ENCODE data around the gene HPS1. TPM values are rescaled to one million over a fixed set of nuclear protein-coding genes. Genes with fewer than 3 reads are reported as not detected.

Gene HPS1
- total RNA-seq, 2 experiments from 2014 or later = 88.5 to 91.9 TPM

DNA sequence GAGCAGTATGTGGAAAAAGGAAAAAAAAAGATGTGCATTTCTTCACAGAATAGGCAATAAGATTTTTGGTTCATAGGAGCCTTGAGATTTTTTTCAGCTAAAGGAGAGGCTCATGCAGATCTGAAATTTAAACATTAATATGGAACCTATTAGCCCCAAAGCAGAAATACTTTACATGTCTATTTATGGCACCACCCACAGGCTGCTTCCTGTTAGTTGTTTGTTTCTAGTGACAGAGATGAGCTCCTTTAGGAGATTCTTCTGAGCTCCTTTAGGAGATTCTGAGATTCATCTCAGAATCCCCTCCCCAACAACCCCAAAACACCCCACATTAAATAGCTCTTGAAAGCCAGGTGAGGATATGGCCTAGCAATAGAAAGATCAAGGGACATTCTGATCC is 27.9 kb upstream of the HPS1 start:
- H3K9me3 Mint-ChIP-seq = no peaks in the 10 kb centered on the region
- H3K27ac Mint-ChIP-seq = no peak overlapping the region
- H3K4me3 Mint-ChIP-seq = no peak overlapping the region
- POLR2A ChIA-PET = no interaction called here
- H3K27me3 Mint-ChIP-seq = peaks cover 19% of the 10 kb centered on the region
- H3K4me1 Mint-ChIP-seq = peaks cover 8% of the 10 kb centered on the region
- H3K36me3 Mint-ChIP-seq = no peaks in the 10 kb centered on the region
- DNase-seq (no peak), ATAC-seq (ENCODE audit: low read depth) (no peak)

DNA sequence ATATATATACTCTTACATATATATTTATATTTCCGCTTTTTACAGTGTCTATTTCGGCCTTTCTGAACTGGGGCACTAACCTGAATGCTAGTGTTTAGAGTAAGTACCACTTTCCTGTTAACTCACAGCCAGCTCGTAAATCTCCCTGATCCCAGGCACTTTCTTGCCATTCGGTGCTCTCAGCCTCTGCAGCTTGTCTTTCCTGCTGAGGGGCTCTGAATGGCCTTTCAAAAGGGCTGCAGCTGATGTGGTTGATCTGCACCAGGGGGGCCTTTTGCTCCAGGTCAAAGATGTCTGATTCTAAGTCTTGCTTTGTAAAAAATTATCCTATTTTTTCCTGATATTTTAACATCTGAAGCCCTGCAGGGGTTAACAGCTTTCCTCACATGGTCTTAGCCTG is 25.5 kb upstream of the HPS1 start:
- H3K27me3 Mint-ChIP-seq = peaks cover 25% of the 10 kb centered on the region
- ATAC-seq (ENCODE audit: low read depth) (no peak), DNase-seq (no peak)
- peaks cover 9% of the 10 kb centered on the region for H3K4me1 Mint-ChIP-seq
- H3K27ac Mint-ChIP-seq = no peak overlapping the region
- POLR2A ChIA-PET = interaction anchor here (1.6 kb wide), 1 partner anchor 26 kb away, joined by 4 read pairs; no protein-coding TSS in a partner anchor
- no peak overlapping the region for H3K4me3 Mint-ChIP-seq
- H3K36me3 Mint-ChIP-seq = no peaks in the 10 kb centered on the region
- H3K9me3 Mint-ChIP-seq = no peaks in the 10 kb centered on the region

DNA sequence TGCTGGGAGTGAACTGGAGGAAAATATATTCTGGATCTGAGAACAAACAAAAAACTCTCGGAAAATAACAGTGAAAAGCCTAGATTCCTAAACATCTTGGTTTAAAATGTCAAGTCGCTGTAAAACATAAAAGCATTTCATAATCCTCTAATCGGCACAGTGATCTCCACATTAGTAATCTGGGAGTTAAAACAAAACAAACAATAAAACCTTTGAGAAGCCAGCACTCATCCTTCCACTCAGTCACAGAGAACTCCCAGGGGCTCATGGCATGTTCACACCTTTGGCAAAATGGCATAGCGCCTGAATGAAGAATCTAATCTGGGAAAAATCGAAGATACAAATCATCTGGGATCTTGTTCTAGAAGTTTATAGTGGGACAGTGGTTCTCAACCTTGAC is 24.1 kb upstream of the HPS1 start:
- Mint-ChIP-seq H3K9me3 (no peaks in the 10 kb centered on the region), H3K4me1 (peaks cover 9% of the 10 kb centered on the region), H3K4me3 (no peak overlapping the region), H3K27ac (no peak overlapping the region), H3K27me3 (peaks cover 29% of the 10 kb centered on the region), H3K36me3 (no peaks in the 10 kb centered on the region)
- no peak for ATAC-seq (ENCODE audit: low read depth)
- DNase-seq = no peak
- POLR2A ChIA-PET = no interaction called here

GRCh38 chr10:98469001-98469931 is 22.5 kb upstream of the HPS1 start:
- no peak overlapping the region for H3K4me3 Mint-ChIP-seq
- no peak for ATAC-seq (ENCODE audit: low read depth)
- POLR2A ChIA-PET = no interaction called here
- peaks cover 27% of the 10 kb centered on the region for H3K27me3 Mint-ChIP-seq
- H3K9me3 Mint-ChIP-seq = no peaks in the 10 kb centered on the region
- H3K4me1 Mint-ChIP-seq = peaks cover 7% of the 10 kb centered on the region
- no peaks in the 10 kb centered on the region for H3K36me3 Mint-ChIP-seq
- no peak overlapping the region for H3K27ac Mint-ChIP-seq
- no peak for DNase-seq

DNA sequence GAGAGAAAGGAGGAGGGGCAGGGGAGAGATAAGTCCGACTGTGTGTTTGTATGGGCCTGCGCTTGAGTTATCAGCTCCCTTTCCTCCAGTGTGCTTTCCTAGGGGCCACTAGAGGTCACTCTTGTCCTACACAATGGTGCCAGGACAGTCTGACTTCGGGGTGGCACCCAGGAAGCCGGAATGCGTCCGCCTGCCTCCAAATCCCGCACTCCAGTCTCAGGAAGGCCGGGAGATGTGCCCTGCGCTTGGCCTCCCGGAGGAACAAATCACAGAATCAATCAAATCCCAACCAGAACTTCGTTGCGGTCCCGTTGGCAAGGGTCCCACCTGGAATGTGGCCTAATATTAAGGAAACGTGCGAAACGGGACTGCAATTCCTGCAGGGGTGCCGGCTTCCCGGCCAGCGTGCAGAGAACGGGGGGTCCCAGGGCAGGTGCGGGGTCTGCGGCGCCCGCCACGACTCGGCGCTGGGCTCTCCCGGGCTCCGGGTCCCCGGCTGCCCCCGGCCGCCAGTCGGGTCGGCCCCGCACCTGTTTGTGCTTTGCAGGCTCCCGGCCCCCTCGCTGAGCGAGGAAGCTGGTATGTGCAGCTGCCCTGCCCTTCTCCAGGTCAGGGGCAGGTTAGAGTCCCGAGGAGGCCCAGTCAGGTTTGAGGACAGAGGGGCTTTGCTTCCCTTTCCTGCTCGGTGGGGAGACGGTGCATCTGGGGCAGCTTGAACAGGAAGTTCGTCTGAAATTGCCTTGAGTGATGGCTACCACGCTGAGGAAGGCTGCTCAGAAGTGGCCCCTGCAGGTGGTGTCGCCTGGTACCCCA is 21.0 kb upstream of the HPS1 start:
- DNase-seq (peak; percentile 65), ATAC-seq (ENCODE audit: low read depth) (peak; percentile 98)
- no peaks in the 10 kb centered on the region for H3K36me3 Mint-ChIP-seq
- H3K4me1 Mint-ChIP-seq = peaks cover 5% of the 10 kb centered on the region
- H3K4me3 Mint-ChIP-seq = peak overlapping the region; percentile 92
- POLR2A ChIA-PET = interaction anchor here (0.9 kb wide), 1 partner anchor 196 kb away, joined by 3 read pairs; no protein-coding TSS in a partner anchor
- H3K27me3 Mint-ChIP-seq = peaks cover 25% of the 10 kb centered on the region
- no peaks in the 10 kb centered on the region for H3K9me3 Mint-ChIP-seq
- H3K27ac Mint-ChIP-seq = peak overlapping the region; percentile 86

DNA sequence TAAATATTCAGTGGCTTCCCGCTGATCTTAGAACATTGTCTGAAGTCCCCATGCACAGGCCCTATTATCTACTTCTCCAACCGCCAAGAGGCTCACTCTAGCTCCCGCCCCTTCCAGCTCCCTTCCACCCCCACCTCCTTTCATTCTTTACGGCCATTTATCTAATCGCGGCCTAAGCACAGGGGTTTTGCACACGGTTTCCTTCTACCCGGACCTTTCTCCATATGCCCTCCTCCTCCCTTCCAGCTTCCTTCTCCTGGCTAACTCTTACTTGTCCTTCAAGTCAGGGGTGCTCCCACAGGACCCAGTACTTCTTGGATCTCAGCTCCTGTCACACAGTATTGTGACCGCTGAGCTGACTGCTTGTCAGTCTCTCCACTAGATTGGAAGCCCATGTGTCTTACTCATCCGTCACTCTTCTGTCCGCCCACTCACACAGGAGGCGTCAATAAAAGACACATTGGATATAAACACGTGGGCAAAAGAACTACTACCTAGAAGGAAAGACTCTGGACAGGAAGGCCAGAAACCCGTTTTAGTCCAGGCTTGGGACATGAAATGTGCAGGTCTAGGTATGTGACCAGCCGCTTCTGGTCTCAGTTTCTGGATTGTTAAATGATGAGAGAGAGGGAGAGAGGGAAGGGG is 20.2 kb upstream of the HPS1 start:
- H3K4me3 Mint-ChIP-seq = peak overlapping the region; percentile 92
- no peak overlapping the region for H3K27ac Mint-ChIP-seq
- H3K9me3 Mint-ChIP-seq = no peaks in the 10 kb centered on the region
- H3K27me3 Mint-ChIP-seq = peaks cover 21% of the 10 kb centered on the region
- H3K36me3 Mint-ChIP-seq = no peaks in the 10 kb centered on the region
- ATAC-seq (ENCODE audit: low read depth) (no peak), DNase-seq (no peak)
- POLR2A ChIA-PET = interaction anchor here (0.7 kb wide), 1 partner anchor 719 kb away, joined by 6 read pairs; no protein-coding TSS in a partner anchor
- H3K4me1 Mint-ChIP-seq = peaks cover 5% of the 10 kb centered on the region

DNA sequence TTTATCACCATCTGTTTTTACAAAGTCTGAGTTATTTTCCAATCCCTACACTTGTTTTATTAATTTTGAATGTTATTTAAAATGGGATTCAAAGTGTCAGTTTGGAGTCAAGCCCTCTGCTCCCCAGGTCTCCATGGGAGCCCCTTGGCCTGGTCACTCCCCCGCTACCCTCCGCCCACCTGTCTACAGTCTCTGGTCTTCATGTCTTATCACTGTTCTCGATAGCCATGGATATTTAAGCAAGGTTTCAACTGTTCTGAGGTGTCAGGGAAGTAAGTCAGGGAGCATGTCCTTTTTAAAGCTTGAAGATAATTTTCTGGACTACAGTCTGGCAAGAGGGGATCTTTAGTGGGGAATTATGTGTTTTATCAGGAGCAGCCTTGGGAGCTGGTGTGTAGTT is 19.1 kb upstream of the HPS1 start:
- Mint-ChIP-seq H3K27ac (no peak overlapping the region), H3K36me3 (no peaks in the 10 kb centered on the region), H3K4me3 (no peak overlapping the region)

DNA sequence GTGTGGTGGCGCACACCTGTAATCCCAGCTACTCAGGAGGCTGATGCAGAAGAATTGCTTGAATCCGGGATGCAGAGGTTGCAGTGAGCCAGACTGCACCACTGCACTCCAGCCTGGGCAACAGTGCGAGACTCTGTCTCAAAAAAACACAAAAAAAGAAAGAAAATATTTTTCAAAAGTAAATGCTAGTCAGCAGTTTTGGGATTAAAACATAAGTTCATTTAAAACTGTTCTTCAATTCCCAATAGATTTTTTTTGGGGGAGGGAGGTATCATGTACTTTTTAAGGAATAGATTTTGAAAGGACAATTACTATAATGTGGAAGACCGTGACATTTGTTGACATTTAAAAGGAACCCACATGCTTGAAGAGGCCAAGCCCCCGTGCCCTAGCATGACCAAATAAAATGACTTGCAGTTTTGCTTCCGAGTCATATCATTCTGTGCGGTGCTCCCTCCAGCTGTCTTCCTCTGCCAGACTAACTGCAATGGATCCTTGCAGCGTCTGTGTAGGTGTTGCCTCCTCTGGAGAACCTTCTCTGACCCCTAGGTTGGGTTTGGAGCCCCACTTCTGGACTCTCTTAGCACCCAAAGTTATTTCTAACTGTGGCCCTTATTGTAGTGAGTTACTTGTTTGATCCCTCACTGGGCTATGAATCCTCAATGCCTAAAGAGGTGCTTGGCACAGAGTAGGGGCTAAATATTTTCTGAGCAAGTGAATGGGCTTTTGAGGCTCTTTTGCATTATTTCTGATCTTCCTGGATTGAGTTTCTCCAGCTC is 17.4 kb upstream of the HPS1 start:
- DNase-seq = no peak
- peaks cover 8% of the 10 kb centered on the region for H3K27me3 Mint-ChIP-seq

More for the DNA sequence above, 19.1 kb upstream of the HPS1 start:
- H3K27me3 Mint-ChIP-seq = peaks cover 16% of the 10 kb centered on the region
- ATAC-seq (ENCODE audit: low read depth) (no peak), DNase-seq (no peak)
- H3K4me1 Mint-ChIP-seq = peaks cover 5% of the 10 kb centered on the region
- H3K9me3 Mint-ChIP-seq = no peaks in the 10 kb centered on the region
- POLR2A ChIA-PET = no interaction called here

DNA sequence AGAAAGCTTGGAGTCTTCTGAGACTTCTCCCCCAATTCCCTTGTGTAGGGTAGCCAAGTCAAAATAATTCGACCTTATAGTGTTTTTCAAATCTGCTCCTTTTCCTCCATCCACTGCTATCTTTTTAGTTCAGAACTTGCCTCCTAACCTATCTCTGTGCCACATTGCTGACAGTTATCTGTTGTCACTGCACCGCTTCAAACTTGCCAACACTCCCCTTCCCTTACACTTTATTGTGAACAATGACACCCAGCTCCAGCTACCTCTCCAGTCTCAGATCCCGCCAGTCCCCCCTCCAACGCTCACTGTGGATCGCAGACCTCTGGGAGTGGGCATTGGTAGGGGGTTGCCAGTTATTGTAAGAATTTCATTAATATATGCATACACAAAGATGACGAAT is 16.3 kb upstream of the HPS1 start:
- Mint-ChIP-seq H3K36me3 (no peaks in the 10 kb centered on the region), H3K27ac (no peak overlapping the region), H3K4me1 (peaks cover 2% of the 10 kb centered on the region), H3K27me3 (peaks cover 9% of the 10 kb centered on the region), H3K4me3 (no peak overlapping the region), H3K9me3 (no peaks in the 10 kb centered on the region)
- POLR2A ChIA-PET = no interaction called here
- no peak for DNase-seq
- no peak for ATAC-seq (ENCODE audit: low read depth)

More for the DNA sequence above, 17.4 kb upstream of the HPS1 start:
- Mint-ChIP-seq H3K4me3 (no peak overlapping the region), H3K4me1 (peaks cover 5% of the 10 kb centered on the region), H3K27ac (no peak overlapping the region), H3K36me3 (no peaks in the 10 kb centered on the region), H3K9me3 (no peaks in the 10 kb centered on the region)
- POLR2A ChIA-PET = no interaction called here
- no peak for ATAC-seq (ENCODE audit: low read depth)

- POLR2A ChIA-PET = no interaction called here
- Mint-ChIP-seq H3K27ac (no peak overlapping the region), H3K4me1 (no peaks in the 10 kb centered on the region), H3K36me3 (no peaks in the 10 kb centered on the region), H3K9me3 (no peaks in the 10 kb centered on the region), H3K4me3 (no peak overlapping the region), H3K27me3 (peaks cover 13% of the 10 kb centered on the region)
- no peak for DNase-seq
- ATAC-seq (ENCODE audit: low read depth) = no peak
These were observed 14.7 kb upstream of the HPS1 start for GRCh38 chr10:98461500-98461842.

GRCh38 chr10:98460837-98461499 is 14.2 kb upstream of the HPS1 start:
- no peak for DNase-seq
- no peak for ATAC-seq (ENCODE audit: low read depth)
- Mint-ChIP-seq H3K27ac (no peak overlapping the region), H3K4me1 (no peaks in the 10 kb centered on the region), H3K4me3 (no peak overlapping the region), H3K9me3 (no peaks in the 10 kb centered on the region), H3K27me3 (peaks cover 11% of the 10 kb centered on the region), H3K36me3 (no peaks in the 10 kb centered on the region)
- POLR2A ChIA-PET = no interaction called here
